ENCODE data around the gene KANSL3.

GRCh38 chr2:96555146-96555610 is 82.9 kb downstream of the KANSL3 start:
- TF ChIP-seq CTCF (IDR thresholded peaks at IDR 0.05) (no peak), POLR2A (IDR thresholded peaks at IDR 0.05) (no peak), POLR2AphosphoS5 (IDR thresholded peaks at IDR 0.05) (no peak)
